Activated CD8-positive, alpha-beta T cell treated with anti-CD3 and anti-CD28 coated beads for 36 hours (primary cell): ENCODE data around the gene BMF. TPM values are rescaled to one million over a fixed set of nuclear protein-coding genes. Genes with fewer than 3 reads are reported as not detected.

Experiments used
- ATAC-seq: fragments of 200-7000 bp; cut with Tn5 transposase; one replicate; pipeline ENCODE4 v1.10.0; 2021; ENCODE audit warnings: mild to moderate bottlenecking, moderate library complexity
- CTCF ChIA-PET: fragments of 350-600 bp; sonication (Branson Sonifier 250); formaldehyde crosslinking; loops from one replicate; lab custom pipeline; 2021; ENCODE audit warnings: antibody characterized with exemption; lab: Charles Lee
- POLR2A ChIA-PET: fragments of 350-600 bp; sonication (Branson Sonifier 250); formaldehyde crosslinking; loops from one replicate; lab custom pipeline; 2021; ENCODE audit warnings: antibody characterized with exemption; lab: Charles Lee
- DNase-seq: peaks from one replicate; pipeline ENCODE4 v3.0.0-alpha.2; 2020
- H3K27ac Mint-ChIP-seq: one replicate; pipeline ENCODE4 v1.8.0; 2021; ENCODE audit warnings: mild to moderate bottlenecking, mixed read lengths
- H3K27me3 Mint-ChIP-seq: one replicate; pipeline ENCODE4 v1.8.0; 2021; ENCODE audit warnings: mixed read lengths
- H3K36me3 Mint-ChIP-seq: one replicate; pipeline ENCODE4 v1.8.0; 2021; ENCODE audit warnings: low read depth, mixed read lengths
- H3K4me1 Mint-ChIP-seq: one replicate; pipeline ENCODE4 v1.8.0; 2021; ENCODE audit warnings: low read depth, mixed read lengths
- H3K4me3 Mint-ChIP-seq: one replicate; pipeline ENCODE4 v1.8.0; 2021; ENCODE audit warnings: mild to moderate bottlenecking, moderate library complexity, mixed read lengths
- H3K9me3 Mint-ChIP-seq: one replicate; pipeline ENCODE4 v1.8.0; 2021; ENCODE audit warnings: mixed read lengths
- intact Hi-C: fragments of 100-400 bp; cut with micrococcal nuclease; formaldehyde crosslinking; loops from one replicate; pipeline ENCODE4 v1.10.0; 2022
- total RNA-seq, 2 experiments: library from RNA; stranded (reverse); gene quantifications; one replicate each; pipeline ENCODE4 v1.2.3, GENCODE V29; 2021
- TF ChIP-seq, protein P1 (sequence below): fragments of 200-600 bp; IDR thresholded peaks from one replicate; pipeline ENCODE4 v1.8.0; 2022; ENCODE audit warnings: antibody characterized with exemption, mild to moderate bottlenecking

Gene BMF
- total RNA-seq, 2 experiments from 2014 or later, result 4.2 to 4.3 TPM

- H3K27ac Mint-ChIP-seq, result peak overlapping the region; percentile 27
- H3K9me3 Mint-ChIP-seq, result no peaks in the 10 kb centered on the region
- intact Hi-C loops, result no loop called here
- peaks cover 50% of the 10 kb centered on the region for H3K4me1 Mint-ChIP-seq
- no peak for DNase-seq
- ATAC-seq, result no peak
- H3K36me3 Mint-ChIP-seq, result no peaks in the 10 kb centered on the region
- CTCF ChIA-PET, result interaction anchor here (0.7 to 11.9 kb wide), 10 partner anchors 15 to 167 kb away, joined by 3 to 198 read pairs (median 5); partner anchors contain the start of gene BUB1B
- peaks cover 10% of the 10 kb centered on the region for H3K27me3 Mint-ChIP-seq
- TF ChIP-seq, protein P1, sequence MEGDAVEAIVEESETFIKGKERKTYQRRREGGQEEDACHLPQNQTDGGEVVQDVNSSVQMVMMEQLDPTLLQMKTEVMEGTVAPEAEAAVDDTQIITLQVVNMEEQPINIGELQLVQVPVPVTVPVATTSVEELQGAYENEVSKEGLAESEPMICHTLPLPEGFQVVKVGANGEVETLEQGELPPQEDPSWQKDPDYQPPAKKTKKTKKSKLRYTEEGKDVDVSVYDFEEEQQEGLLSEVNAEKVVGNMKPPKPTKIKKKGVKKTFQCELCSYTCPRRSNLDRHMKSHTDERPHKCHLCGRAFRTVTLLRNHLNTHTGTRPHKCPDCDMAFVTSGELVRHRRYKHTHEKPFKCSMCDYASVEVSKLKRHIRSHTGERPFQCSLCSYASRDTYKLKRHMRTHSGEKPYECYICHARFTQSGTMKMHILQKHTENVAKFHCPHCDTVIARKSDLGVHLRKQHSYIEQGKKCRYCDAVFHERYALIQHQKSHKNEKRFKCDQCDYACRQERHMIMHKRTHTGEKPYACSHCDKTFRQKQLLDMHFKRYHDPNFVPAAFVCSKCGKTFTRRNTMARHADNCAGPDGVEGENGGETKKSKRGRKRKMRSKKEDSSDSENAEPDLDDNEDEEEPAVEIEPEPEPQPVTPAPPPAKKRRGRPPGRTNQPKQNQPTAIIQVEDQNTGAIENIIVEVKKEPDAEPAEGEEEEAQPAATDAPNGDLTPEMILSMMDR, result no peak
- POLR2A ChIA-PET, result interaction anchor here (0.6 to 1.9 kb wide), 9 partner anchors 9 to 65 kb away, joined by 3 to 9 read pairs (median 4); partner anchors contain the start of gene BUB1B
- peak overlapping the region; percentile 81 for H3K4me3 Mint-ChIP-seq
Observed at GRCh38 chr15:40108061-40108854, 421 bp downstream of the BMF start.

DNA sequence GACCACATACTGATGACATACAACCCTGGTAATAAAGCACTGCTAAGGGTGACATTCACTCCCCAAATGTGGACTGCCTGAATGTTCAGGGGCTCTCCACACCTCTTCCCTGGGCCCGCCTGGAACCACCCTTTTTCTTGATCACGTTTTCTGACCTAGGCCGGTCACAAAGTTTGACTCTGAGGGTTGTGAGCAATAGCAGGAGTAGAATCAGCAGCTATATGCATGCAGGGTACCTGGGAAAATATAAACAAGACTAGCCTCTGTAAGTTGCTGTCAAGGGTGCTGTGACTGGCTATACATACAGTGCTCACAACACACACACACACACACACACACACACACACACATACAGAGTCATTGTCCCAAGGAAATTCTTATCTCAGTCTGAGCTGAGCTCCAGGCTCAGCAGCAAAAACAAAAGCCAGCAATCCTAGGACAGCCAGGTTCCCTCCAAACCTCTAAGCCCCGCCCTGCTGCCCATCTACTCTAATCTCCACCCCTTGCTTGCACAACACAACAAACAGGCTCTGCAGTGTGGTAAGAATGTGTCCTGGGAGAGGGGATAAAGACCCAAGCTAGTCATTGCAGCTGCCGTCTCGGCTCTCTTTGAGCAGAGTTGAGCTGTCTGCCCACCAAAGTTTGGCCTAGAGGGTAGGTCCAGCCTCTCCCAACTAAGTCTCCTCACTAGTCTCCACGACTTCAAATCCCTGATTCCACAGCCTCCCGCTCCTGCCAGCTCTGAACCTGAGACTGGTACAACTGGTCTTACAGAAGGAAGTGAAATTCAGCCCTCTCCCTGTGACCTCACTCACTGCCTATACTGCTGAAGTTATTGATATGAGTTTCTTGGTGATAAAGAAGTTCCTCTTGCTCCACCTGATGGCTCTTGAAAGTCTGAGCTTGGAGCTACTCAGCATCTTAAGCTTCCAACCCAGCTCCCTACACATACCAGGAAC lies 2.2 kb downstream of the BMF start:
- TF ChIP-seq, protein P1, result no peak
- CTCF ChIA-PET, result interaction anchor here (0.8 to 11.9 kb wide), 18 partner anchors 9 to 169 kb away, joined by 3 to 198 read pairs (median 6); partner anchors contain the start of gene BUB1B
- H3K36me3 Mint-ChIP-seq, result no peaks in the 10 kb centered on the region
- H3K4me1 Mint-ChIP-seq, result peaks cover 55% of the 10 kb centered on the region
- DNase-seq (no peak), ATAC-seq (peak; percentile 17)
- intact Hi-C loops, result loop anchor here (2.0 kb wide), 1 partner anchor 62 kb away; no protein-coding TSS in a partner anchor
- H3K27me3 Mint-ChIP-seq, result peaks cover 9% of the 10 kb centered on the region
- POLR2A ChIA-PET, result interaction anchor here (0.6 to 1.9 kb wide), 11 partner anchors 8 to 76 kb away, joined by 3 to 9 read pairs (median 5); partner anchors contain the start of gene BUB1B
- H3K27ac Mint-ChIP-seq, result peak overlapping the region; percentile 58
- H3K4me3 Mint-ChIP-seq, result peak overlapping the region; percentile 47
- no peaks in the 10 kb centered on the region for H3K9me3 Mint-ChIP-seq

GRCh38 chr15:40105517-40106202 lies 3.0 kb downstream of the BMF start:
- ChIA-PET CTCF (interaction anchor here (0.8 to 11.9 kb wide), 24 partner anchors 10 to 201 kb away, joined by 3 to 198 read pairs (median 9); partner anchors contain the start of genes BUB1B and SRP14), POLR2A (interaction anchor here (0.6 to 1.9 kb wide), 5 partner anchors 9 to 58 kb away, joined by 3 to 8 read pairs (median 4); no protein-coding TSS in a partner anchor)
- H3K4me1 Mint-ChIP-seq, result peaks cover 63% of the 10 kb centered on the region
- no peaks in the 10 kb centered on the region for H3K36me3 Mint-ChIP-seq
- TF ChIP-seq, protein P1, result no peak
- DNase-seq (no peak), ATAC-seq (peak; percentile 12)
- peak overlapping the region; percentile 81 for H3K27ac Mint-ChIP-seq
- intact Hi-C loops, result loop anchor here (2.0 kb wide), 1 partner anchor 61 kb away; no protein-coding TSS in a partner anchor
- H3K9me3 Mint-ChIP-seq, result no peaks in the 10 kb centered on the region
- H3K4me3 Mint-ChIP-seq, result peak overlapping the region; percentile 31
- peaks cover 6% of the 10 kb centered on the region for H3K27me3 Mint-ChIP-seq

DNA sequence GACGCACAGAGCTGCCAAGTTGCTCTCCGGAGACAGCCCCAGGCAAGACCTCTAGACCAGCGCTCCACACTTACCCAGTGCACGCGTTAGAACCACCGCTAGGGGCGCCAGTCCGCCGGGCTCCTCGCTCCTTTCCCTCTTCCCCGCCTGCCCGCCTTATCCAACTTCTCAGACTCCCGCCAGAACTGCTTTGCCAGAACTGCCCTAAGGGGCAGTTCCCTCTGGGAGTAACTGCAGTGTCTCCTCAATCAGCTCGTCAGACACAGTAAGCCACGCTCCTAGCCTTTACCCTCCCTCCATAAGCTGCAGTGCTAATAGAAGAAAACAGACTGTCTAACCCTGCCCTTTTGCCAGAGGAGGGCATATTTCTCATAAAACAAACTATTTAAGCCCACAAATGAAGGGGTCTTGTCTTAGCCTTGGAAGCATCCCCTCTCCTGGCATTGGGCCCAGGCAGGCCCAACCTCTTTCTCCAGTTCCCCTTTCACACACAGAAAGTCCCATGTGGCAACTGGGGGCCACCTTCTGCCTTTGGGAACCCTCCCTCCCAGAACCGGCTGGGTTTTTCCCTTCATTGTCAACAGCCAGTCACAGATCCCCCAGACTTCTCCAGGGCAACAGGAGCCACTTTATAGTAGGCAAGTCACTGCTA lies 3.7 kb downstream of the BMF start:
- Mint-ChIP-seq H3K4me1 (peaks cover 70% of the 10 kb centered on the region), H3K27ac (peak overlapping the region; percentile 81), H3K27me3 (peaks cover 6% of the 10 kb centered on the region), H3K4me3 (peak overlapping the region; percentile 31), H3K9me3 (no peaks in the 10 kb centered on the region), H3K36me3 (no peaks in the 10 kb centered on the region)
- ChIA-PET CTCF (interaction anchor here (0.7 to 11.9 kb wide), 28 partner anchors 11 to 323 kb away, joined by 3 to 198 read pairs (median 5); partner anchors contain the start of genes BUB1B, FSIP1, INAFM2 and SRP14), POLR2A (interaction anchor here (0.6 to 1.2 kb wide), 6 partner anchors 8 to 58 kb away, joined by 3 to 4 read pairs (median 3); no protein-coding TSS in a partner anchor)
- ATAC-seq (peak; percentile 59), DNase-seq (peak; percentile 84)
- TF ChIP-seq, protein P1, result peak; percentile 99
- intact Hi-C loops, result no loop called here
